Stimulated activated CD8-positive, alpha-beta memory T cell treated with anti-CD3 and anti-CD28 coated beads, Interleukin-15, amount 100 ng/mL, for 1 hour (primary cell): ENCODE data around the gene PYGO2.

ENCODE experiments used
- DNase-seq: peaks from one replicate; pipeline ENCODE4 v3.0.0-alpha.2; 2020; ENCODE audit warnings: low read depth

PYGO2 gene

DNA sequence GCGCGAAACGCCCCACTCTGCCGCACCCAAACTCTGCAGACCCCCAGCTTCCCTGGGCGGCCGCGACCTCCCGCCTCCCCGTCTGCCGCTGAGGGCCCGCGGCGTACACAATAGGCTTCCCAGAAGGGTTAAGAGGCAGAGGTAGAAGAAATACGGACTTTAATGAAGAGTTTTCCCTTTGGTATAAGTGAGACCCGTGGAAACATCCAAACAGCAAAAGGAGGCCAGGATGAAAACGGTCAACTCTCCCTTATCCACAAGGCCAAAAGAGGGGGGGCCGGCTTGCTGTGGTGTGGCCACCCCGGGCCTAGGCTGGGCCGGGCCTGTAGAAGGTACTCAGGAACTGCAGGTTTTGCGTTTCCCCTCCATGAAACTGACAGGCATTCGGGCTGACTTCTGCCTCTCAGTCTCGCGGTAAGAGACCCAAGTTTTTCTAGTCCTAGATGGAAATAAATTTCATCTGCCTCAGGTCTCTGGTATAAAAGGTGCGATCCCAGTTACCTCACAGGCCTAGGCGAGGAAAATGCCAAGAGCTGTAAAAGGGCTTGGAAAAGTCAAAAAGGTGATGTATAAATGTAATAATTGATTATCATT, 671 bp upstream of the PYGO2 start:
- DNase-seq: no peak

GRCh38 chr1:154960446-154961136, 991 bp downstream of the PYGO2 start:
- DNase-seq: no peak

GRCh38 chr1:154959426-154959780, 2.2 kb downstream of the PYGO2 start:
- no peak for DNase-seq

- DNase-seq: no peak
Measured at GRCh38 chr1:154958681-154959425, 2.7 kb downstream of the PYGO2 start.

- DNase-seq: no peak
Measured at GRCh38 chr1:154958036-154958435, 3.5 kb downstream of the PYGO2 start.

DNA sequence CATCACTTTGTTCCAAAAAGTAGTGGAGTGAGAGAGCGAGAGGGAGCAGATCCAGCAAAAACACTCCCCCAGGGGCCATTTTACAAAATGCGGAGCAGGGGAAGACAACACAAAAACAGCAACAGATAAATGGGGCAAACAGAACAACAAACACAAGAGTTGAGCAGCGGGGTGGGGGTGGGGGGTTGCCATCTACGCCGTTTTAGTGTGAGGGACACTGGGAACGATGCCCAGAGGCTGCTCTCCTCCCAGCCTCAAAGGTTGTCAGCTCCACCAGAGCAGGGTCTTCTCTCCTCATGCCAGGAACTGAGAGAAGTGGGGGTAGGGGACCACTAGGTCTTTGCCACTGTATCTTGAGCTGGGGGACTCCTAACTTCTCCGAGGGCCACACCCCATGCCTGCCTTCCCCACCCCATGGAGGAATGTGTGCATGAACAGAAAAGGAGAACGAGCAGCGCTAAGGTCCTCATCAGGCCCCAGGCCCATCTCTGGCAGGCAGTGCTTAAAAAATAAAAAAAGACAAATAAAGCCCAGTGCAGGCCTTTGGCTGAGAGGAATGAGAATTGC, 4.4 kb downstream of the PYGO2 start:
- no peak for DNase-seq

DNA sequence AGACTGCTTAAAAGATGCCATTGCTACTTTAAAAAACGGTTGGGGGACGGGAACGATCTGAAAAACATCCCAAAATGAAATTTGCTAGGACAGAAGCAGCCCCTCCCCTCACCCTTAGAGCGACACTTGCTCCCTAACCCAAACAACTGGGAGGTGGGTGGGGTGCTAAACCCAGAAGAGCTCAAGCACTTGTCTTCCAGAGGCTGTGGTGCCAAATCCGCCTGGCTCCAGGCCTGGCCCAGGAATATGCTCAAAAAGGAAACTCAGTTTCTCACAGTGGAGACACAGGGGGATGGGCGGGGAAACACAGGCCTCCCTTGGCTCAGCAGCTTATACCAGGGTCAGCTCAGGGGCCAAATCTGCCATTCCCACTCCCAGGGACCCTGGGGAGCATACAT, 5.0 kb downstream of the PYGO2 start:
- DNase-seq: no peak

DNA sequence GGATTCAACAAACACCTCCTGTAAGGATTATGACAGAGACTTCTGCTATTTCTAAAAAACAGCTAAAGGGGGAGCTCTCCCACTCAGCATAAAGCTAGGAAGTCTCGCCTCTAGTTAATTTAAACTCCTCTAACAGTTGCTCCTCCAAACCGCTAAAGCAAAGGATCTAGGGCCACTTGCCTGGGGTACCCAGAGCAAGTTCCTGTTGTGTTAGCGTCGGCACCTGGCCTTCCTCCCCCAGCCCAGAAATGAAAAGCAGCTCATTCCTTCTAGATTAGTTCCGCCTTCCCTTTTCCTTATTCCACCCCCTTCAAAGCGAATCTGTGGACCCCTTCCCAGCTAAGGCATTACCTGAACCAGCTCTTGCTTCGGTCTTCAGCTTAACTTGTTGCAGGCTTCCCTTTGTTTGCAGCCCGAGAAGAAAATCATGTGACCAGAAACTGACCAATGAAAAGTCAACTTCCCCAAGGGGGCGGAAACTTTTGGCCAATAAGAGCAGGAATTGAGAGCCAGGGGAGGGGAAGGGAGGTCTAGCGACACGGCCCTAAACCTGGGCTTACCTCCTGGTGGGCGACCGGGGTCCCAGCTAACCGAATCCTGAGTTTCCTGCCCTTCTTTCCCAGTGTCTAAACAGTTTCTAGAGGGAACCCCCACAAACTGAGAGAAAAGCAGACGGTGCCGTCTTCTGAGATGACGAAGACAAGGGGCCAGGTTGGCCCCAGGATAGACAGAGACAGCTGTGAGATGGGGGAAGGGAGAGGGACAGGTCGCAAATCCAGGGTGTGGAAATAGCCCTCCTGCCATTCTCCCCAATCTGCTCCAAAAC, 5.7 kb downstream of the PYGO2 start, which contains the start of gene PBXIP1:
Gene PBXIP1, minus strand, starts transcription at position 382 of the 826 bp plus-strand sequence. CDS start 2,378 bp downstream, outside the sequence.
- DNase-seq: peak; percentile 68

DNA sequence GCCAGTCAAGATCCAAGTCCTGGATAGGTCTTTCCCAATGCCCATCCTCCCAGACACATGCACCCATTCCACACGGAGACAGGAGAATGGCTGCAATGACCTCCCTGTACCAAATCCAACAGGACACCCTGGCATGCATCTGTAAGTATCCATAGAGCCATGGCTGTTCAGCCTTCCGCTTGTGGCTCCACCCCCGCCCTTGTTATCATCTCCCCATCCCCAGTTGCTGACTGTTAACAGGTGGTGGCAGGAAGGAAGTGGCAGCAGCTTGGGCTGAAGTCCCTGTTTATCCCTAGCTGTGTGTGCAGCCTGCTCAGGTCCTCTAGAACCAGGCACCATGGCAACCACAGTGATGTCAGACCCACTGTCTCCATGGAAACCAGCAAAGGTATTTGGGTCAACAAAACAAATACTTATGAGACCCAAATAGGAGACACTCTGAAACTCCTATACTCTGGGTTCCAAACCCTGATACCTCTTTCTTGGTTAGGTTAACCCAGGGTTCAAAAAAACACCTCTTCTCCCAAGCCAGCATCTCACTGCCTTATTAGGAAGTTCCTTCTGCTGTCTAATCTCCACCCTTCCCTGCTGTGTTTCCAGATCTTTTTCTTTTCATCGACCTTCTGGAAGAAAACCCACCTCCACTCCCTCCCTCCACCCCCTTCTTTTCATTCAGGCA, 6.4 kb downstream of the PYGO2 start:
- DNase-seq: peak; percentile 80

DNA sequence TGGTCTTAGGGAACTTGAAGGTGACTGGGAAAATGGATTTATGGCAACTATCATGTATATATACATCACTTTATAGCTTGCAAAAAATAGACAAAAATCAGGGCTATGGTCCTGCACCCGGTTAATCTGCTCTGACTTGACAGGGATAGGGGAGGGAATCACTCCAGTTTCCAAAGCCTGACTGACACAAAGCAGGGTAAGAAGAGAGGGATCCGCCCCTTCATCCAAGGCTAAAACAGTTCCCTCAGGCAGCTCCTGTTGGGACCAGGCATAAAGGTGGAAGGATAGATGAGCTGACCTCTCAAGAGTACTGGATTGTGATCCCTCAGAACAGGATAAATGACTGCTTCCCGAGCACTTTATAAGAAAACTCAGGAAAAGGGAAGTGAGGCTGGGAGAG, 7.0 kb downstream of the PYGO2 start:
- no peak for DNase-seq

- no peak for DNase-seq
Measured at GRCh38 chr1:154953611-154954038, 8.0 kb downstream of the PYGO2 start.

DNA sequence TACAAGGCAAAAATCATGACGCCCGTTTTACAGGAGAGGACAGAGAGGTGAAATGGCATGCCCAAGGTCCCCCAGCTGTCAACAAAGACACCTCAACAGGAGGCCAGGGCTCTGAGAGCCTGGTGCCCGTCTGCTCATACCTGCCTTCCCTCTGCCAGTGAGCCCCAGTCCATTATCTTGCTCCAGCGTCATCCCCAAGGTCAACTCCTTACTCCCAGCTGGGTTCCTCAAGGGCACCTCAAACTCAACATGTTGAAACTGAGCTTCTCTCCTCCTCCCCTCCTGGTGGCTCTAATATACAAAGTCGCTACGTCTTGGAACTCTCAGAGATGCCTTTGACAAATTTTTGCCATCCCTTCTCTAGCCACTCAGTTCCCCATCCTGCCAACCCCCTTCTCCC, 8.9 kb downstream of the PYGO2 start:
- DNase-seq: no peak

GRCh38 chr1:154951901-154952657, 9.5 kb downstream of the PYGO2 start:
- DNase-seq: no peak

- no peak for DNase-seq
Measured at GRCh38 chr1:154948079-154948478, 13.5 kb downstream of the PYGO2 start.

DNA sequence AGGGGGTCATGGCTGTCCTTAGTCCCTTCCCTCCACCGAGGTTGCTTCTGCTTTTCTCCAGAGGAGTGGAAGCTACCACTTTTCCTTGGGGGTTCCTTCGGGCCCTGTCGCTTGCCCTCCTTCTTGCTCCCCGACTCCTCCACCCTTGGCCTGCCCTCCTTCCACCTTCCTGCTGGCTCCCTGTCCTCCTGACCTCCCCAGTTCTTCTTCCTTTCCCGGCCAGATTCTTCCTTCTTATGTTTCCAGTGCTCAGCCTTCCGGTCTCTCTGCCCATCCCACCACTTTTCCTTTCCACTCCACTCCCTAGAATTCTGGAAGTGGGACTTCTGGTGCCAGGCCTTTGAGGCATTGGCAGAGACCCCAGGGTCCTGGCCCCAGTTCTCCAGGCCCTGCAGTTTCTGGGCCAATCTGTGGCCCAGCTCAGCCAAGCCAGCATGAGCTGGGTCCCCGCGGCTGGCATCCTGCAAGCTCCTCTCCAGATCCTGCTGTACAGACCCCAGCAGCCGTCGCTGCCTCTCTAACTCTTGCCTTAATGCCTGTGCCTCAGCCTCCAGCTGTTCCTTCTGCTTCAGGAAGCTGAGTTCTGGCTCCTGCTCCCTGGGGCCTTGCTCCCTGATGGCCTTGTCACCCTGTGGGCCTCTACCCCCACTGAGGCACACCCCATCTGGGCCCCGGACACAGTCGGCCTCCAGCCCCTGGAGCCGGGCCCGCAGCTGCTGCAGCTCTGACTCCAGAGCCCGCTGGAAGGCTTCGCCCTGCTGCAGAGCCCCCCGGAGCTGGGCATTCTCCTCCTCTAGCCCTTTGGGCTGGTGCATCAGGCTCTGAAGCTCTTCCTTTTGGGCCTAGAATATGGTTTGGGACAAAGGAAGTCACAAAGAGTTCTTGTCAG, 15.4 kb downstream of the PYGO2 start:
- no peak for DNase-seq

DNA sequence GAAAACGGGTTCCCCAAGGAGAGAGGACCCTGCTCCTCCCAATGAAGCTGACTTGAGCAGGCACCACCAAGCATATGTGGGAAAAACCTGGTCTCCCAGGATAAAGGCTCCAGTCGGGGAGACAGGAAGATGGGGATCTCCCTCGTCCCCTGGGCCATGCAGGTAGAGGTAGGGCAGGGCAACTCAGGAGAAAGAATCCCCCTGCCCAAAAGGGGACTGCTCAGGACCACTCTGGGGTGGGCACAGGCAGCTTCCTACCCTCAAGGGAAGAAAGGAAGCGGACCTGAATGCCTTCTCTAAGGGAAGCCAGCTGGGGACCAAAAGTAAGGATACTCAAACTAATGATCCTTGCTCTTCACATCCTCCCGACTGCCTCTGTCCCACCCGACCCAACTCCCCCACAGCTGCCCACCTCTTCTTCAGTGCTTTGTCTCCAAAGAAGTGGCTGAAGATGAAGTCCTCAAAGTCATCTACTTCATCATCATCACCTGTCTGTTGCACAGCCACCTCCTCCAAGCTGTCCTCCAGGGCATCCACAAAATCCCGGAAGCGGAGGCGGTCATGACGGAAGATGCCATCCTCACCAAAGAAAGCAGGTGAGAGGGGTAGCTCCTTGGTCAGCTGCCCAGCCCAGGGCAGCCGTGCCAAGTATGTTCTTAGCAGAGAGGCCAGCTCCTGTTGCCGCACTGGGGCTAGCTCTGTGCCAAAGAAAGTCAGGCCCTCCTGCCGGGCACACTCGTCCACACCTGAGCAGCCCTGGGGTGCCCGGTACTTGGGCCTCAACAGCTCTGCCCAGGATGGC, 16.2 kb downstream of the PYGO2 start:
- DNase-seq: no peak

GRCh38 chr1:154944401-154945159, 17.0 kb downstream of the PYGO2 start:
- no peak for DNase-seq
